ENCODE results near the gene SINHCAF. TPM values are rescaled to one million over a fixed set of nuclear protein-coding genes. Genes with fewer than 3 reads are reported as not detected.

Gene SINHCAF
- total RNA-seq, 2 experiments from 2014 or later, result 107 to 123 TPM

DNA sequence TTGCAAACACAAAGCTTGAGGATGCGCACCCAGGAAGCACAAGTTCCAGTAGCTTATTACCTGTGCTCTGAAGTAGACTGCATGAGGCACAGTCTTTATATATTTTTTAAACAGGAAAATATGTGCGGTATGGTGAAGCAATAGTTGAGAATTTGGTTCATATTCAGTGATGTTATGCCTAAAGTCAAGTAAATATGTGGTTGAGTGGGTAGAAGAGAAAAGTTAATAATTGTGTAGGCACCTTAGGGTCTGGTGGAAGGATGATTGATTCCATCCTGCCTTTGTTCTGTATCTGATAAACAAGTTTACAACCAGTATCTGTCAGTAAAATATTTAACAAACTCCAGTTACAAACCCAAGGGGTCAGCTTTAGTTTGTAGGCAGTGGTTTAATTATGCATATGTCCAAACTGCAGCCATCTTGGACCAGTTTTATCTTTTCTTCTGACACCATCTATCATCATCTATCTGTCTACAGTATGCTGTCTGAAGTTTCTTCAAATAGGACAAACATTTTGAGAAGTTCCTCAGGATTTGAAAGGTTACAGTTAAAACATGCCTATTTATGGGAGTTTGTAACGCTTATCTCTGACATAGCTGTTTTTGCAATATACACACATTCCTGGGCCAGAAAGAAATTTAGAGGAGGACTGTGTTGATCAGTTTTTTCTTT lies 10.8 kb downstream of the SINHCAF start:
- H3K4me3 Mint-ChIP-seq, result no peak overlapping the region
- H3K27ac Mint-ChIP-seq, result no peak overlapping the region
- ChIA-PET POLR2A (interaction anchor here (0.9 to 1.7 kb wide), 4 partner anchors 10 to 48 kb away, joined by 3 to 9 read pairs (median 6); partner anchors contain the start of gene SINHCAF), CTCF (interaction anchor here (1.2 kb wide), 1 partner anchor 43 kb away, joined by 5 read pairs; no protein-coding TSS in a partner anchor)
- no peak for DNase-seq
- H3K36me3 Mint-ChIP-seq (ENCODE audit: low read depth), result peaks cover 41% of the 10 kb centered on the region
- H3K27me3 Mint-ChIP-seq, result no peaks in the 10 kb centered on the region
- peaks cover 59% of the 10 kb centered on the region for H3K4me1 Mint-ChIP-seq
- peaks cover 15% of the 10 kb centered on the region for H3K9me3 Mint-ChIP-seq

DNA sequence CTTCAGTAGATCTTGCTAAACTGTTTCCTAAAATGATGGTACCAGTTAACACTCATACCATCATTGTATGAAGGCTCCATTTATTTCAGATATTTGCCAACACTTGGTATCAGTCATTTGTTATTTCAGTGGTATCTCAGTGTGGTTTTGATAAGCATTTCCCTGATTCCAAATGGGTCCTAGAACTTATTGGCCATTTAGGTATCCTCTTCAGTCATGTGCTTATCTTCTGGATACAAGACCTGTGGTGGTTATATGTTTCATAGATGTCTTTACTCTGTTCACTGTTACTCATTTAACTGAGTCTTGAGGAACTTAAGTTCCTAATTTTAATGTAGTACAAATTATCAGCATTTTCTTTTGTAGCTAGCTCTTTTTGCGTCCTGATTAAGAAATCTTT lies 13.5 kb downstream of the SINHCAF start:
- Mint-ChIP-seq H3K4me1 (peaks cover 34% of the 10 kb centered on the region), H3K27ac (no peak overlapping the region), H3K4me3 (no peak overlapping the region), H3K36me3 (ENCODE audit: low read depth) (peaks cover 52% of the 10 kb centered on the region), H3K27me3 (no peaks in the 10 kb centered on the region), H3K9me3 (peaks cover 15% of the 10 kb centered on the region)
- ChIA-PET POLR2A (no interaction called here), CTCF (no interaction called here)
- DNase-seq, result no peak

DNA sequence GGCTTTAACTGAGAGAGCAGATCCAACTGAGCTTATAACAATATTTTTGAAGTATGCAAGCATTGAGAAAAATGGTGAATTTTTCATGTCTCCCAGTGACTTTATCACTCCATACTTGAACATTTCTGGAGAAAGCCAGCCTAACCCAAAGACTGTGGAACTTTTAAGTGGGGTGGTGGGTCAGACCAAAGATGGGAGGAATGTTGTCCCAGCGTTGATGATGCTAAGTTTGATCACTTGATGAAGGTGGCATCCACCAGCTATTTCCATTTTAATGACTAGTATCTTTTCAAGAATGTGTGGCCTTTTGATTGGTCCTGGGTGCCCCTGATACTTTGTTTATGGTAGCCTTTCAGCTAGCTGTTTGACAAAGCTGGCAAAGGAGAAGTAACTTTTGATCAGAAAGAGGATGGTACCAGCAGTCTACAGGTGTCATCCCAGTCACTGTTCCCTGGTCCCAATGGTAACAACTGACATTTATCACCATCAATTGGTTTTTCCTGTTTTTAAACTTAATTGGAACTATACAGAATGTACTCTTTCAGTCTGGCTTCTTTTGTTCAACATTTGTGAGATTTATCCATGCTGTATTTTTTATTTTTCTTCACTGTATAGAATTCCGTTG lies 14.2 kb downstream of the SINHCAF start:
- no peak for DNase-seq
- Mint-ChIP-seq H3K27me3 (no peaks in the 10 kb centered on the region), H3K4me3 (no peak overlapping the region), H3K4me1 (peaks cover 31% of the 10 kb centered on the region), H3K27ac (no peak overlapping the region), H3K9me3 (peaks cover 15% of the 10 kb centered on the region), H3K36me3 (ENCODE audit: low read depth) (peaks cover 52% of the 10 kb centered on the region)
- POLR2A ChIA-PET, result interaction anchor here (0.6 to 1.1 kb wide), 2 partner anchors 8 to 9 kb away, joined by 3 to 4 read pairs; no protein-coding TSS in a partner anchor
- CTCF ChIA-PET, result interaction anchor here (1.1 kb wide), 1 partner anchor 18 kb away, joined by 4 read pairs; no protein-coding TSS in a partner anchor

DNA sequence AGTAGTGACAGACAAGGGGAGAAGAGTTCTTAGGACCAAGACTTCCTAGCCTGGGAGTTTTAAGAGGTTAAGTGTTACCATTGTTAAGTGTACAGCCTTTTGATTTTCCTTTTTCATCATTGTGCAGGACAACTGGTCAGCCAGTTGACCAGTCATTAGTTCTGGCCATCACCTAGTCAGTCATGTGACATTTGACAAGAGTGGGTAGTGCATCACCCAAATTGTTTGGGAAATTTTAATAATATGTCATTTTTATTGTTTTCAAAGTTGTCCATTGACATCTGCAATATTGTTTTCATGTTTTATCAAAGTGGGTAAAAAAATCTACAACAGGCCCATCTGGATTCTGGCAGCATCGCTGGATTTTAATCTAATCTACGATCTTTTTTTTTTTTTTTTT lies 15.5 kb downstream of the SINHCAF start:
- Mint-ChIP-seq H3K27ac (no peak overlapping the region), H3K4me1 (peaks cover 30% of the 10 kb centered on the region), H3K27me3 (no peaks in the 10 kb centered on the region), H3K36me3 (ENCODE audit: low read depth) (peaks cover 60% of the 10 kb centered on the region), H3K4me3 (no peak overlapping the region), H3K9me3 (peaks cover 15% of the 10 kb centered on the region)
- CTCF ChIA-PET, result interaction anchor here (1.1 kb wide), 1 partner anchor 17 kb away, joined by 4 read pairs; no protein-coding TSS in a partner anchor
- POLR2A ChIA-PET, result no interaction called here
- DNase-seq, result no peak

DNA sequence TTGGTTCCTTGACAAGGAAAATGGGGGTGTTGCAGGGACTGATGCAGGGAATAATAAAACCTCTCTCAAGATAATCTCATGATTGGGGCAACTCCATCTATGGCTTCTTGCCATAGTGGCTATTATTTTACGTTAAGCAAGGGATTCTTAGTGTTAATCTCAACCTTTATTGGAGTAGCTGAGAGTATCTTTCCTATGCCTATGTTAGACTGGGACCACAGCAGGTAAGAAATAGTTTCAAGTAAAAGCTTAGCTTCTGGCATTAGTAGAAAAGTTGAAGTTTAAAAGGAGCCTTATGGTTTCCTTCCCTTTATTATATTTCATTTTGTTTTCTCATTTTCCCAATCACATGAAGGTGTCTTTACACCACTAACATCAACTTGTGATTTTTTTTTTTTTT lies 16.7 kb downstream of the SINHCAF start:
- ChIA-PET POLR2A (no interaction called here), CTCF (no interaction called here)
- Mint-ChIP-seq H3K36me3 (ENCODE audit: low read depth) (peaks cover 63% of the 10 kb centered on the region), H3K4me1 (peaks cover 20% of the 10 kb centered on the region), H3K27ac (no peak overlapping the region), H3K4me3 (no peak overlapping the region), H3K27me3 (no peaks in the 10 kb centered on the region), H3K9me3 (peaks cover 15% of the 10 kb centered on the region)
- DNase-seq, result no peak

DNA sequence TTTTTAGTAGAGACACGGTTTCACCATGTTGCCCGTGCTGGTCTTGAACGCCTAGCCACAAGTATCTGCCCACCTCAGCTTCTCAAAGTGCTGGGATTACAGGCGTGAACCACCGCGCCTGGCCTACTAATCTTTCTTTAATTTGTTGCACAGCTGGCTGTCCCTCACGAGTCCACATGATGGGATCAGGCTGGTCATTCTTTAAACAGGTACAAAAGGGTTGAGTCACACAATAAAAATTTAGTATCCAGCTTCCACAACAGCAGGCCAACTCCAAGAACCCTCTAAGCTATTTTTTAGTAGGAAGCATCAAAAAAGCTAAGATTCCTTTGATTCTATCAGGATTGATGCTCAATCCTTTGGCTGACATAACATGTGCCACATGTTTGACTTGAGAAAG lies 17.8 kb downstream of the SINHCAF start:
- H3K27me3 Mint-ChIP-seq, result no peaks in the 10 kb centered on the region

DNA sequence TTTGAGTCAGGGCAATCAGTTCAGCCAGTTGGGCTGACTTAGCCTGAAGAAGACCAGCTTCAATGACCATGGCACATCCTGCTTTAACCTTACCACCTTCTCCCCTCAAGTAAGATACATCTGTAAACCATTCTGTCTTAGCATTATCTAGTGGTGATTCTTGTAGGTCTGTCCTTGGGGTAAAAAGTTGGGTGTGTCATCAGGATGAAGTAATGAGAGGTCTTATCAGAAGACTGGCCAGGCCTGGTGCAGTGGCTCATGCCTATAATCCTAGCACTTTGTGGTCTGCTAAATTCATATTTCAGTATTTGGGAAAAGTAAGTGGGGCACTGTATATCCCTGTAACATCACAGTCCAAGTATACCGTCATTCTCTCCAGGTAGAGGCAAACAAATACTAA lies 19.1 kb downstream of the SINHCAF start:
- POLR2A ChIA-PET, result interaction anchor here (1.7 kb wide), 1 partner anchor 13 kb away, joined by 5 read pairs; no protein-coding TSS in a partner anchor
- H3K36me3 Mint-ChIP-seq (ENCODE audit: low read depth), result peaks cover 65% of the 10 kb centered on the region
- no peak for DNase-seq
- peaks cover 8% of the 10 kb centered on the region for H3K9me3 Mint-ChIP-seq
- H3K4me3 Mint-ChIP-seq, result no peak overlapping the region
- peaks cover 14% of the 10 kb centered on the region for H3K4me1 Mint-ChIP-seq
- no peak overlapping the region for H3K27ac Mint-ChIP-seq
- CTCF ChIA-PET, result no interaction called here
- H3K27me3 Mint-ChIP-seq, result no peaks in the 10 kb centered on the region

More for the DNA sequence above, 17.8 kb downstream of the SINHCAF start:
- no peak overlapping the region for H3K27ac Mint-ChIP-seq
- peaks cover 68% of the 10 kb centered on the region for H3K36me3 Mint-ChIP-seq (ENCODE audit: low read depth)
- ChIA-PET POLR2A (no interaction called here), CTCF (interaction anchor here (0.6 to 1.0 kb wide), 2 partner anchors 9 to 36 kb away, joined by 3 read pairs; no protein-coding TSS in a partner anchor)
- peaks cover 20% of the 10 kb centered on the region for H3K4me1 Mint-ChIP-seq
- DNase-seq, result no peak
- H3K4me3 Mint-ChIP-seq, result no peak overlapping the region
- peaks cover 15% of the 10 kb centered on the region for H3K9me3 Mint-ChIP-seq

DNA sequence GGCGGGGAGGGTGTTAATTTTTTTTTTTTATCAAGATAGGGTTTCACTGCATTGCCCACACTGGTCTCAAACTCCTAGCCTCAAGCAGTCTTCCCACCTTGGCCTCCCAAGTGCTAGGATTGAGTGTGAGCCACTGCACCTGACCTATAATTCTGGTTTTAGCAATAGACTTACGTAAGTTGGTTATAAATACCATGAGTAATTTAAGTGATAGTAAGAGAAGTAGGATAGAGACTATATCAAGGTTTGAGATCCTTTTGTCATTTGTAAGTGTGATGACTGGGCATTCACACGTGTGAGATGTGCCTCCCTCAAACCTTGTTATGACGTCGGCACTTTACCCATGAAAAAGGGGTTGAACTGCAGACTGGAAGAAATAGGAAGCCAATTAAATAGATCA lies 22.5 kb downstream of the SINHCAF start:
- Mint-ChIP-seq H3K27ac (no peak overlapping the region), H3K4me3 (no peak overlapping the region), H3K9me3 (no peaks in the 10 kb centered on the region), H3K27me3 (no peaks in the 10 kb centered on the region), H3K36me3 (ENCODE audit: low read depth) (peaks cover 54% of the 10 kb centered on the region), H3K4me1 (peaks cover 16% of the 10 kb centered on the region)
- no peak for DNase-seq
- POLR2A ChIA-PET, result no interaction called here
- CTCF ChIA-PET, result no interaction called here

DNA sequence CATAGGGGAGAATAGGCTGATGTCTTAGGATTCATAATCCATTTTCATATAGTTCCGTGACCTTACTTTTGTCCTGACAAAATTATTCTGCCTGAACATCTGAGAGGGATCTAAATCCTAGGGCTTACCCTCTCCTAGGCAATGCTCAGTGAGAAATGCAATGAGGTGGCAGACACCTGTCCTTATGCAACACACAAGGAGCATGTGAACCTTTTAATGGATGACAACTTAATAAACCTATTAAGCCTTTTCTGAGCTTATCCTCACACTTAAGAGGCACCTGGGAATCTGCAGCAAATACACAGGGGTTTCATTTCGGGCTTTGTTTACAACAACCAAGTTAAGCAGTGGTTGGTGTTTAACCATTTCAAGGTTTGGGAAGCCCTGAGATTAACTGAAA lies 24.6 kb downstream of the SINHCAF start:
- Mint-ChIP-seq H3K36me3 (ENCODE audit: low read depth) (peaks cover 63% of the 10 kb centered on the region), H3K4me3 (no peak overlapping the region), H3K27ac (no peak overlapping the region), H3K9me3 (no peaks in the 10 kb centered on the region), H3K27me3 (no peaks in the 10 kb centered on the region), H3K4me1 (peaks cover 15% of the 10 kb centered on the region)
- DNase-seq, result no peak
- POLR2A ChIA-PET, result interaction anchor here (1.2 kb wide), 1 partner anchor 29 kb away, joined by 4 read pairs; no protein-coding TSS in a partner anchor
- CTCF ChIA-PET, result interaction anchor here (1.2 to 1.5 kb wide), 2 partner anchors 29 to 49 kb away, joined by 3 read pairs; no protein-coding TSS in a partner anchor

DNA sequence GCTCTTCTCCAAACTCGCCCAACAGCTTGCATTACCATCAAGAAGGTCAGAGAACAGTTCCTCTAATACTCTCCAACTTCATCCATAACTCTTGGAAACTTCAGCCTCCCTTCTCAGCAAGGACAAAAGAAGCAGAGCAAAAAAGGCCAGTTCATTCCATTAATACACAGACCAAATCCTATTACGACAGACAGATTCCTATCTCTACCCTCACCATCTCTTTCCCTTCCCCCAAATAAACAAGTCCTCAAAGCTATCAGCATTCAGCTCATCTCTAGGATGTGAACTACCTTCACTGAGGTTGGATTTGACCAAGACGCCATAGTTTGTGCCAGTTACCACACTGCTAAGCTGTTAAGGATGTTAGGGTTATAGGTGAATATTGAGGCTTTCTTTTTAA lies 25.2 kb downstream of the SINHCAF start:
- no peak overlapping the region for H3K27ac Mint-ChIP-seq
- H3K9me3 Mint-ChIP-seq, result no peaks in the 10 kb centered on the region
- DNase-seq, result no peak
- H3K4me3 Mint-ChIP-seq, result no peak overlapping the region
- no peaks in the 10 kb centered on the region for H3K27me3 Mint-ChIP-seq
- CTCF ChIA-PET, result interaction anchor here (1.2 to 1.5 kb wide), 2 partner anchors 29 to 48 kb away, joined by 3 read pairs; no protein-coding TSS in a partner anchor
- peaks cover 14% of the 10 kb centered on the region for H3K4me1 Mint-ChIP-seq
- POLR2A ChIA-PET, result no interaction called here
- H3K36me3 Mint-ChIP-seq (ENCODE audit: low read depth), result peaks cover 61% of the 10 kb centered on the region

DNA sequence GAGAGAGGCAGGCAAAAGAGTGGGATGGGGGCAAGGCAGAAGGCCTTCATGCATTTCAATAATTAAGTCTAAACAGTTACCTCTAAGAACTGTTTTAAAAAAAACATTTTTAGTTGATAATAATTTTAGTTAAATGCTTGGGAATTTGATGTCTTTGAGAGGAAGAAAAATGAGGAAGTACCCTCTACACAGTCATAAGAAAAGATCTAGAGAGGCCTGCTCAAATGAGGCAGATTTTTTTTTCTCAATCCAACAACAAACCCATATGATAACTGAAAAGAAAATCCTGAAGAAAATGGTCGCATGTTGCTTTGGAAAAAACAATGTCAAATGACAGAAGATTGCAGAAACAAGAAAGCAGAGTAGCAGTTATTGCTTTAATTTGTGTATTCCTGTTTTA lies 25.6 kb downstream of the SINHCAF start:
- Mint-ChIP-seq H3K27ac (no peak overlapping the region), H3K36me3 (ENCODE audit: low read depth) (peaks cover 60% of the 10 kb centered on the region), H3K4me1 (peaks cover 14% of the 10 kb centered on the region), H3K4me3 (no peak overlapping the region), H3K9me3 (no peaks in the 10 kb centered on the region), H3K27me3 (no peaks in the 10 kb centered on the region)
- no peak for DNase-seq
- ChIA-PET POLR2A (no interaction called here), CTCF (no interaction called here)

DNA sequence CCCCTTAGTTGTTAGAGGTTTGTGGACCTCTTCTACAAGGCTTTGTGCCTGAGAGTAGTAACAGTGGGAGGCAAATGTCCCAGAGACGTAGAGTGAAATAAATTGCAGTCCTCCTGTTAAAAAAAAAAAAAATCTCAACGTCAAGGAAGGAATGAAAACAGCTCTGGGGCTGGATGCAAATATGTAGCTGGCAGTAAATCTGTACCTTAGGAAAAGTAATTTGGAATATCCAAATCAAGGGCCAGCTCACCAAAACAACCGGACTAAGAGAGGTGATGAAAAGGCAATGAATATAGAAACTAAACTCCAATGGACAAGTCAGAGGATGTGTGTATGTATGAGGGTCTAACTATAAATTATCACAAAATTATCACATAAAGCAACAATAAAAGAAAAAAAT lies 27.0 kb downstream of the SINHCAF start:
- H3K27me3 Mint-ChIP-seq, result no peaks in the 10 kb centered on the region
- DNase-seq, result no peak
- H3K9me3 Mint-ChIP-seq, result no peaks in the 10 kb centered on the region
- ChIA-PET CTCF (interaction anchor here (0.7 kb wide), 1 partner anchor 18 kb away, joined by 5 read pairs; no protein-coding TSS in a partner anchor), POLR2A (no interaction called here)
- no peak overlapping the region for H3K4me3 Mint-ChIP-seq
- peaks cover 58% of the 10 kb centered on the region for H3K36me3 Mint-ChIP-seq (ENCODE audit: low read depth)
- peaks cover 11% of the 10 kb centered on the region for H3K4me1 Mint-ChIP-seq
- no peak overlapping the region for H3K27ac Mint-ChIP-seq

DNA sequence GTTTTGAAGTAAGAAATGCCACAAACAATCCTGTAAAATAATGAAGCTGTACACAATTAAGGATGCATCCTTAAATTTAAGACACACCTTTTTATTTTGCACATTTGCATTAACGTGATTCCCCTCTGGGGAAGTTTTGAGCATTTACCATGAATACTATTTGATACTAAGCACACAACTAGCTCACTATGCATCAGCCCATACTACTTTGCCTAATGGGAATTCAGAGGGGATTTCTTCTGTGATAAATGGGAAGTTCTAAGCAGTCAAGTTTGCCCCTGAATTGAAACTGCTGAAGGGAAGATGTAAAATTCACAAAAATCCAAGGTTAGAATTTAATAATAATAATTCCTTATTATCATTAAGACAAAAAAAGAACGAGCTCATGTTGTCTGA lies 27.4 kb downstream of the SINHCAF start:
- CTCF ChIA-PET, result interaction anchor here (0.7 kb wide), 1 partner anchor 18 kb away, joined by 5 read pairs; no protein-coding TSS in a partner anchor
- H3K4me1 Mint-ChIP-seq, result peaks cover 14% of the 10 kb centered on the region
- POLR2A ChIA-PET, result no interaction called here
- no peaks in the 10 kb centered on the region for H3K9me3 Mint-ChIP-seq
- DNase-seq, result no peak
- H3K4me3 Mint-ChIP-seq, result no peak overlapping the region
- H3K36me3 Mint-ChIP-seq (ENCODE audit: low read depth), result peaks cover 57% of the 10 kb centered on the region
- no peaks in the 10 kb centered on the region for H3K27me3 Mint-ChIP-seq
- H3K27ac Mint-ChIP-seq, result no peak overlapping the region
